ENCODE results near the gene PCDHGA1.

- TF ChIP-seq CTCF (conservative IDR thresholded peaks at IDR 0.05; ENCODE audit: low read depth, low read length): no peak
- no peak for TF ChIP-seq EZH2phosphoT487 (IDR thresholded peaks at IDR 0.05; ENCODE audit: borderline replicate concordance, low read length)
- TF ChIP-seq EZH2 (IDR thresholded peaks at IDR 0.05; ENCODE audit: low read length, unreplicated experiment): no peak
Observed at GRCh38 chr5:141488591-141489561, 158.6 kb downstream of the PCDHGA1 start, which contains the start of gene PCDHGC5.
